Measurements from ENCODE around the gene ATG10.
"Not testable (repeated sequence)": the region's sequence is repeated elsewhere in the genome, so short reads cannot be mapped to it uniquely, and the experiment has no call there.

Gene ATG10

DNA sequence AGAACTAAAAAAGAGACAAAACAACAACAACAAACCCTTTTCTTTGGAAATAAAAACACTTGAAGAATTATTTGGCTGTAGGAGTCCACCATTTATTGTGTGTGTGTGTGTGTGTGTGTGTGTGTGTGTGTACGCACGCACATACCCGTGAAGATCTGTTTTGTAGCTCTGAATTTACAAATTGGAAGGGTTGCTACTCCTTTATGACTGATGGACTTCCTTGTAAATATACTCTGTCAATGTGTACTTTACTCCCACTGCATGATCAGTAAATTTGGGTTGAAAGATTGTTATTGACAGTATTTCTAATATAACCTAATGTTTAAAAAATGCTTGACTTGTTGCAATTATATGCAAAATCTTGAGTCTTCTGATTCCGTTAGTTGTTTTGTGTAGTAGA is 148.1 kb downstream of the ATG10 start:
- no peak for DNase-seq (ENCODE audit: low read depth in 2 of 2)

GRCh38 chr5:82129723-82130285 is 158.0 kb downstream of the ATG10 start:
- DNase-seq (ENCODE audit: low read depth in 2 of 2): no peak

DNA sequence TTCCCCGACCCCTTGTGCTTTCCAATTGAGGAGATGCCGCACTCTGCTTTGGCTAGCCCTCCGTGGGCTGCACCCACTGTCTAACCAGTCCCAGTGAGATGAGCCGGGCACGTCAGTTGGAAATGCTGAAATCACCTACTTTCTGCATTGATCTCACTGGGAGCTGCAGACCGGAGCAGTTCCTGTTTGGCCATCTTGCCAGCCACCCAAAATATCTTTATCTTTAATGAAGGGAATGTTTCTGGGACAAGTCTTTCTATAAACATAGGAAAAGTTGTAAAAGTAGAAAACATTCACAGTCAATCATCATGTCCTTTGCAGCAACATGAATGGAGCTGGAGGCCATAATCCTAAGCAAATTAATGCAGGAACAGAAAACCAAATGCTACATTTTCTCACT is 158.8 kb downstream of the ATG10 start:
- no peak for DNase-seq (ENCODE audit: low read depth in 2 of 2)

GRCh38 chr5:82137205-82137604 is 165.4 kb downstream of the ATG10 start:
- DNase-seq (ENCODE audit: low read depth in 2 of 2): no peak

- DNase-seq (ENCODE audit: low read depth in 2 of 2): not testable (repeated sequence)
Measured at GRCh38 chr5:82139837-82140236, 168.0 kb downstream of the ATG10 start.

GRCh38 chr5:82142217-82142841 is 170.5 kb downstream of the ATG10 start:
- DNase-seq (ENCODE audit: low read depth in 2 of 2): no peak

DNA sequence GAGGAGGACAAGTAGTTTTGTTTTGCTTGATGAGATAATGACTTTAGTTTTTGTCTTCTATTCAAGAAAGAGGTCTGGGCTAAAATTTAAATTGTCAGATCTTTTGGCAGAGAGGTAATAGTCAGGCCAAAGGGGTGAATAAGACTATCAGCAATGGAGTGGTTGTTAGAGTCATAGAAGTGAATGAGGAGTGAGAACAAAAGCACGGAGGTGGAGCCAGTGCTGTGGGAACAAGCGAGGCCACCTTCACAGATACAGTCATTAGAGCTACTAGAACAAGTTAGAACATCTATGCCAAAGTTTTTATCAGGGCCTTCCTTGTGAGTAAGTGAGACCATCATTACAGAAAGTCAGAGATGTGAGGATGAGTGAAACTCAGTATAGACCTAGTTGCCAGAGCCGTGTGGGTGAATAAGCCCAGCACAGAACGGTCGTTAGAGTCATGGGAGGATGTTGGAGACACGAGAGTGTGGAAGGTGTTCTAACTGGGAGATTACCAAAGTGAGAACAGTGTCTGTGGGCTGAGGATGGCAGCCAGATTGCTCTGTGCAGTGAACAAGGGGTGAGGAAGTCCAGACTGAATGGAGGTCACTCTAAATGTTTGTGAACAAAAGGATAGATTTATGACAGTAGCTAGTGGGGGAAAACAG is 171.2 kb downstream of the ATG10 start:
- no peak for DNase-seq (ENCODE audit: low read depth in 2 of 2)

GRCh38 chr5:82147860-82148573 is 176.2 kb downstream of the ATG10 start:
- DNase-seq (ENCODE audit: low read depth in 2 of 2): no peak

DNA sequence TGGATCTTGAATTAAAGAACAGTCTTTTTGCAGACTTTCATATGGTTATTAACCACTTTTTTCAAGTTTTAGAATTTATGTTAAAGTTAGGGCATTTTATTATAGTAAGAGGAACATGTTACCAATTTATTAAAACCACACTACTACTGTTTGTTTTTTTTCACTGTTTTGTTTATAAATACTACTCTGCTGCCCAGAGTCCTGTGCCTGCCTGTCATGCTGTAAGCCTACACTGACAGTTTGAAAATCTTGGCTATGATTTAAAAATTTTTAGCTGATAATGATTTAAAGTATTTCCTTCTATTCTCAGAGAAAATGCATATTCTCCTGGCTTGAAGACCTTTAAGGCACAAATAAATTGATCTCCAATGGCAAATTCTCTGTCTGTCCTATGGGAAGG is 177.6 kb downstream of the ATG10 start:
- no peak for DNase-seq (ENCODE audit: low read depth in 2 of 2)

DNA sequence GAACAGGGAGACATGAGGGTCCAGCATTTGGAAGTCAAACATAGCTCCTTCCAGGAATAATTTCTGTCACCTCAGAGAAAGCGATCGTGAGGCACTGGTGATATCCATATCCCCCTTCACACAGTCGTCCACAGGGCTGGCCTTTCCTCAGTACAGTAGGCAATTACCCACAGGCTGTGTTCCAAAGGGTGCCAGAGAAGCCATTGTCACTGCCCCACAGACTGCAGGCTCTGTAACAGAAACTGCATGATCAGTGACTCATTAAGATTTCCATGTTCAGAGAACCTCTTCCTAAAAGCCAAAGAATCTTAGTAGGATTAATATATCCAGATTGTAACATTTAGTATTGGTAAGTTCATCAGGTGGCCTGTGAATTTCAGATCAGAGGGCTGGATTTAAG is 178.7 kb downstream of the ATG10 start:
- no peak for DNase-seq (ENCODE audit: low read depth in 2 of 2)

GRCh38 chr5:82151204-82151603 is 179.4 kb downstream of the ATG10 start:
- no peak for DNase-seq (ENCODE audit: low read depth in 2 of 2)

DNA sequence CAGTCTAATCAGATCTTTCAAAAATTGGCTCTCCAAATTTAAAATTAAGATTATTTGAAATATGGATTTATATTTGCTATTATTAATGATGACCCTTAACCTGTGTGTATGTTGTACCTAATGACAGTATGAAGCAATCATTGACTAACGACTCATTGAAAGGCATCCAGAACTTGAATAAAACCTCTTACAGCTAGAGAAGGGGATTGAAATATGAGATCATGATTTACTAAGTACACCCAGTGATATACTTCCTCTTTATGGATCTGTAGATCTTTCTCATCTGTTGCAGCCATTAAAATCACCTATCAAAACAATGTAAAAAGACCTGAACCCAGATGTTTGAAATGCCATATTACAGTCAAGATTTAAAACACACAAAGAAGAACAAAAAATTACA is 179.8 kb downstream of the ATG10 start:
- no peak for DNase-seq (ENCODE audit: low read depth in 2 of 2)

- no peak for DNase-seq (ENCODE audit: low read depth in 2 of 2)
Measured at GRCh38 chr5:82152978-82153481, 181.2 kb downstream of the ATG10 start.

GRCh38 chr5:82154776-82155175 is 183.0 kb downstream of the ATG10 start:
- DNase-seq (ENCODE audit: low read depth in 2 of 2): no peak

- DNase-seq (ENCODE audit: low read depth in 2 of 2): no peak
Measured at GRCh38 chr5:82155305-82155704, 183.5 kb downstream of the ATG10 start.

- DNase-seq (ENCODE audit: low read depth in 2 of 2): no peak
Measured at GRCh38 chr5:82156874-82157273, 185.1 kb downstream of the ATG10 start.

DNA sequence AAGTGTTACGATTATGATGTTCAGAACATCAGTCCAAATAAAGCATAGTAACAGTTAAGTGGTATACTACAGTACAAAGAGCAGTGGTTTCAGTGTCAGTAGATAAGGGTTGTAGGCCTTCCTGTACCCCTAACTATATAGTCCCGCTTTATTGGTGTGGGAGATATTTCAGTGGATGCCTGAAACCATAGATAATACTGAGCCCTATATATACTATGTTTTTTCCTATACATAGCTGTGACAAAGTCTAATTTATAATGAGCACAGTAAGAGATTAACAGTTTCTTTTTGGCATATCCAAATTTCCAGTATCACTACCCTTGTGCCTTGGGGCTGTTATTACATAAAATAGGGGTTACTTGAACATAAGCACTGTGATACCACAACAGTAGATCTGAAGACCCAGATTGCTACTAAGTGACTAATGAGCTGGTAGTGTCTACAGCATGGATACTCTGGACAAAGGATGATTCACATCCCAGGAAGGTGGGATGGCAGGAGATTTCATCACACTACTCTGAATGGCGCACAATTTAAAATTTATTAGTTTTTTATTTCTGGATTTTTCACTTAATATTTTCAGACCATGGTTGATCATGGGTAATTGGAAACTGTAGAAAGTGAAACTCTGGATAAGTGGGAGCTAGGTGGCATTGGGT is 187.1 kb downstream of the ATG10 start:
- no peak for DNase-seq (ENCODE audit: low read depth in 2 of 2)

GRCh38 chr5:82160948-82161347 is 189.1 kb downstream of the ATG10 start:
- no peak for DNase-seq (ENCODE audit: low read depth in 2 of 2)

GRCh38 chr5:82162573-82162972 is 190.8 kb downstream of the ATG10 start:
- no peak for DNase-seq (ENCODE audit: low read depth in 2 of 2)

DNA sequence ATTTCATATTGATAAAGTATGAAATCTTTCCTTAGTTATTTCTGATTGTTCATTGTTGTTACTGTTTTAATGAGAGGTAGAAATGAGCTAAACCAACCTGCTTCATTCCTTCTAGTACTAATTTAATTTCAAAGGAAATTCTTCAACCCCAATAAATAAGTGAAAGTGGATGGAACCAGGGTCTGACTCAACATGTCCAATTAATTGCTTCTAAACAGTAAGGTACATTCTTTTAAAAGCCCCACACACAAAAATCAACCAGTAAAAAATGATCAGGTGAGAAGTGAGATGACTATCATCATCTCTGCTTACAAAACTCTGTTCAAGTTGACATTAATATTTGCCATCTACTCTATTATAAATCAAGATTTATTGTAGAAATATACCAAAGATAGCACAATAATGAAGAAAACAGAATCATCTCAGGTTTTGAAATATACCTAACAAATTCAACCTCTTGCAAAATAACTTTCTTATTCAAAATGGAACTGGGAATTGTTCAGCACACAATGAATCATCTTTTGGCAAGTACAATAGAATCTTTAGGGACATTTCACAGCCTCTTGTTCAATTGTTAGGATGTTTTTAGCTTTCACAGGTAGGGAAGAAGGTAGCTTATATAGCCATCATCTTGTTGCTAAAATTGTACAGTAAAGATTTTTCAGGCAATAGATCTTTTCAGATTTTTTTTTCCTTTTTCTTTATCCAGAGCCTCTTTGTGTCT is 191.8 kb downstream of the ATG10 start:
- DNase-seq (ENCODE audit: low read depth in 2 of 2): no peak

- DNase-seq (ENCODE audit: low read depth in 2 of 2): no peak
Measured at GRCh38 chr5:82164176-82164976, 192.6 kb downstream of the ATG10 start.

Data from stimulated activated CD8-positive, alpha-beta memory T cell treated with anti-CD3 and anti-CD28 coated beads, Interleukin-2, amount 100 ng/mL, for 48 hours (primary cell).